Nephron (organoid): ENCODE data around the gene SMIM45.
A peak's percentile ranks its signal among the peaks of the same experiment; 100 is the strongest.

Experiments
- H3K27ac Mint-ChIP-seq, 3 experiments: 2 replicates each; pipeline ENCODE4 v1.8.0; 2020; ENCODE audit warnings: mixed read lengths in 3 of 3, mild to moderate bottlenecking in 2 of 3, moderate library complexity in 1 of 3
- H3K27me3 Mint-ChIP-seq: 2 replicates; pipeline ENCODE4 v1.8.0; 2021; ENCODE audit warnings: low read depth, mild to moderate bottlenecking, moderate library complexity, mixed read lengths
- H3K36me3 Mint-ChIP-seq: 2 replicates; pipeline ENCODE4 v1.8.0; 2020; ENCODE audit warnings: low read depth, mixed read lengths
- H3K4me1 Mint-ChIP-seq: 2 replicates; pipeline ENCODE4 v1.8.0; 2020; ENCODE audit warnings: mixed read lengths
- H3K4me3 Mint-ChIP-seq, 3 experiments: 2 replicates each; pipeline ENCODE4 v1.8.0; 2020; ENCODE audit warnings: mild to moderate bottlenecking in 3 of 3, mixed read lengths in 3 of 3, moderate library complexity in 2 of 3
- H3K9me3 Mint-ChIP-seq: 2 replicates; pipeline ENCODE4 v1.8.0; 2020; ENCODE audit warnings: mixed read lengths
- CTCF ChIP-seq, 3 experiments: fragments of 200-600 bp; sonication (generic); IDR thresholded peaks; one replicate each; pipeline ENCODE4 v1.5.0; 2021; ENCODE audit warnings: antibody characterized with exemption in 3 of 3; ENCODE audit not compliant: unreplicated experiment in 3 of 3

SMIM45 gene

GRCh38 chr22:41951898-41952474 lies at the start of gene SMIM45:
Gene SMIM45 (plus strand): TSS chr22:41952150.
- TF ChIP-seq CTCF (IDR thresholded peaks at IDR 0.05; ENCODE audit: unreplicated experiment in 3 of 3), result no peak
- Mint-ChIP-seq H3K27ac (peak within 1 kb of the TSS in 2 of 3 experiments; percentile 63 to 74), H3K9me3 (no peaks in the 10 kb centered on the region), H3K36me3 (no peaks in the 10 kb centered on the region), H3K27me3 (no peaks in the 10 kb centered on the region), H3K4me1 (peaks cover 9% of the 10 kb centered on the region), H3K4me3 (no peak within 1 kb of the TSS)

DNA sequence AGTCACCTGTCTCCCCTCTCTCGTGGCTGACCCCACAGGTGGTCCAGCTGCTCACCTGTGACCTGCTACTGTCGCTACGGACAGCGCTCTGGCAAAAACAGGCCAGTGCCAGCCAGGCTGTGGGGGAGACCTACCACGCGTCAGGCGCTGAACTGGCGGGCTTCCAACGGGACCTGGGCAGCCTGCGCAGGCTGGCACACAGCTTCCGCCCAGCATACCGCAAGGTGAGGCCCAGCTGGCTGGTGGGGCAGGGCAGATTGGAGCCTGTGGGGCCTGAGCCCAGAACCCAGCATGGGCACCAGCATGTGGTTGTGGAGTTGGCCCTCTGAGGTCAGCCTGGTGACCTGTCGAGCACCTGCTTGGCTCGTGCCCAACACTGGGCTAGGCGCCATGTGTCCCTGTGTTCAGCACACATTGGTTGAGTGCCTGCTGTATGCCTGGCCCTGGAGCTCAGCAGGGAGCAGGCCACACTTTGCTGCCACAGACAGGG lies 49.0 kb upstream of the SMIM45 start:
- Mint-ChIP-seq H3K27ac (no peak overlapping the region), H3K9me3 (no peaks in the 10 kb centered on the region), H3K27me3 (peaks cover 8% of the 10 kb centered on the region), H3K4me1 (peaks cover 13% of the 10 kb centered on the region), H3K4me3 (no peak overlapping the region), H3K36me3 (peaks cover 36% of the 10 kb centered on the region)
- no peak for TF ChIP-seq CTCF (IDR thresholded peaks at IDR 0.05; ENCODE audit: unreplicated experiment in 3 of 3)

DNA sequence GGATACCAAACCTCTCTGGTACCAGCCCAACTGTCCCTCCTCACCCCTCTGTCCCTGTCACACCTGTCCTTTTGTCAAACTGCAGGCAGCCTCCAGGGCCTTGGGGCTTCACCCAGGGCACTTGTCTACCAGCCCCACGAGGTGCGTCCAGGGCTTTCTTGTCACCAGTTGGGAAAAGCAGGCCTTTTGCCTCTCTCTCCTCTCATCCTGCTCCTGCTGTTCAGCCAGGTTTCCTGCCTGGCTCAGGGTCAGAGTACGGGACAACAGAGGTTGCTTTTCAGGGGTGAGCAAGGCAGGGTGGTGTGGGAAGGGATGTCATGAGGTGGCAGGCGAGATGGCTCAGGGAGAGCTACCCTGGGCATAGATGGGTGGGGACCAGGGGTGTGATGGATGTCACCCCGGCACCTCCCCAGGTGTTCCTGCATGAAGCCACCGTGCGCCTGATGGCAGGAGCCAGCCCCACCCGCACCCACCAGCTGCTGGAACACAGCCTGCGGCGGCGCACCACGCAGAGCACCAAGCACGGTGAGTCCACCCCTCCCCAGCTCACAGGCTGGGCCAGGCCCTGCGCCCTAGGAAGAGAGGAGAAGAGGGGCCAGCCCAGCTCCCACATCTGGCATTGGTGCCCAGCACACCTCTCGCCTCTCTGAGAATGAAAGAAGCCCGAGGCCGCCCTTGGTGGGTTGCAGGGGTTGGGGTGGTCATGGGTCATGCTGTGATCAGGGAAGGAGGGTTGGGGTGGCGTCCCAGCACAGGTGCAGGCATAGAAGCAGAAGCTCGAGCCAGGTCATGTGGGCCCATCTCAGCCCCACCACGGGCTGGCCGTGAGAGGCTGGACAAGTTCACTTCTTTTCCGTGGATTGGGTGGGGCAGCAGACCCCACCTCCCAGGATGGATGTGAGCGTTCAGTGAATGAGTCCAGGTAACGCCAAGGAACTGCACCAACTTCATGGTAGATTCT lies 47.2 kb upstream of the SMIM45 start:
- no peak for TF ChIP-seq CTCF (IDR thresholded peaks at IDR 0.05; ENCODE audit: unreplicated experiment in 3 of 3)
- Mint-ChIP-seq H3K9me3 (no peaks in the 10 kb centered on the region), H3K27me3 (peaks cover 24% of the 10 kb centered on the region), H3K36me3 (peaks cover 25% of the 10 kb centered on the region), H3K4me3 (no peak overlapping the region), H3K27ac (no peak overlapping the region), H3K4me1 (no peaks in the 10 kb centered on the region)

- Mint-ChIP-seq H3K9me3 (no peaks in the 10 kb centered on the region), H3K27ac (no peak overlapping the region), H3K4me1 (no peaks in the 10 kb centered on the region), H3K27me3 (peaks cover 27% of the 10 kb centered on the region), H3K36me3 (peaks cover 18% of the 10 kb centered on the region), H3K4me3 (no peak overlapping the region)
- no peak for TF ChIP-seq CTCF (IDR thresholded peaks at IDR 0.05; ENCODE audit: unreplicated experiment in 3 of 3)
These were observed 46.3 kb upstream of the SMIM45 start for GRCh38 chr22:41905411-41906202.

GRCh38 chr22:41906822-41907221 lies 45.1 kb upstream of the SMIM45 start:
- H3K4me3 Mint-ChIP-seq, result no peak overlapping the region
- no peak overlapping the region for H3K27ac Mint-ChIP-seq
- H3K36me3 Mint-ChIP-seq, result peaks cover 18% of the 10 kb centered on the region
- no peak for TF ChIP-seq CTCF (IDR thresholded peaks at IDR 0.05; ENCODE audit: unreplicated experiment in 3 of 3)
- peaks cover 5% of the 10 kb centered on the region for H3K4me1 Mint-ChIP-seq
- H3K27me3 Mint-ChIP-seq, result peaks cover 39% of the 10 kb centered on the region
- H3K9me3 Mint-ChIP-seq, result no peaks in the 10 kb centered on the region
